ENCODE data around the gene LTBP1.

DNA sequence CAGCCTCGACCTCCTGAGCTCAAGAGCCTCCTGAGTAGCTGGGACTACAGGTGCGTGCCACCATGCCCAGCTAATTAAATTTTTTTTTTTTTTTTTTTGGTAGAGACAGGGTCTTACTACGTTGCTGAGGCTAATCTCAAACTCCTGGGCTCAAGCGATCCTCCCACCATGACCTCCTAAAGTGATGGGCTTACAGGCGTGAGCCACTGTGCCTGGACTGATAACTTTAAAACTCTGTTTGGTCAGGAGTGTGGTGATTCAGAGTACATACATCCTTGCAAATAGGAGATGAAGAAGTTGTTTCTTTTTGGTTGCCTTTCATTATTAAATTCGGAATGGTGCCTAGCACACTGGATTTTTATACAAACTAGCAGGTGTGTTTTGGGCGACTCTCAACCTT, 73.0 kb downstream of the LTBP1 start:
- TF ChIP-seq CTCF (optimal IDR thresholded peaks at IDR 0.05 in 1 of 3, IDR thresholded peaks at IDR 0.05 in 1 of 3, conservative IDR thresholded peaks at IDR 0.05 in 1 of 3; ENCODE audit: extremely low read depth in 1 of 3, insufficient read depth in 2 of 3, low read length in 3 of 3) (no peak), EZH2 (IDR thresholded peaks at IDR 0.05; ENCODE audit: low read length) (no peak)

Measured in keratinocyte (primary cell).